H1 (cell line): ENCODE measurements around the gene AIG1. TPM values are rescaled to one million over a fixed set of nuclear protein-coding genes. Genes with fewer than 3 reads are reported as not detected.

Source experiments
- KDM5A ChIP-seq: fragments of 200-600 bp; IDR thresholded peaks from 2 replicates; pipeline ENCODE4 v1.7.1; 2012; ENCODE audit warnings: mild to moderate bottlenecking, low read length, inconsistent platforms, mixed read lengths
- SIN3A ChIP-seq, 2 experiments: IDR thresholded peaks in 1 of 2; conservative IDR thresholded peaks in 1 of 2; 2 replicates each; pipeline ENCODE4 v1.6.1; 2011 to 2012; ENCODE audit warnings: low read length in 2 of 2, improper control_type of control experiment in 1 of 2, low read depth in 1 of 2, mild to moderate bottlenecking in 1 of 2
- polyA plus RNA-seq, 7 experiments: library from polyadenylated mRNA; depleted of rRNA in 3 of 7; stranded (reverse) in 5 of 7; unstranded in 2 of 7; fragments of >200 nt in 5 of 7; fragments of 200-250 nt in 2 of 7; gene quantifications; 1 replicate in 5 of 7; 2 replicates in 1 of 7; 4 replicates in 1 of 7; pipeline versions ENCODE4 v1.2.1 to v1.2.3, GENCODE V29; 2011 to 2013; ENCODE audit warnings: missing spikeins in 2 of 7, mixed read lengths in 2 of 7
- total RNA-seq: library from RNA; stranded (reverse); fragmentation: NEBNext Ultra II Directional; extraction: Animal tissue kit (Norgen Biotek cat#: 25700); gene quantifications from 2 replicates; pipeline ENCODE4 v1.2.1, GENCODE V29; 2021

The AIG1 gene
- total and polyA plus RNA-seq, 2 of the 8 experiments (the other 6 are each of a cell fraction or from before 2014, with no cell fraction given), result 56.6 to 58.4 TPM

- TF ChIP-seq KDM5A, result no peak
- TF ChIP-seq SIN3A (conservative IDR thresholded peaks at IDR 0.05 in 1 of 2, IDR thresholded peaks at IDR 0.05 in 1 of 2; ENCODE audit: low read depth in 1 of 2, low read length in 2 of 2), result no peak
Measured at GRCh38 chr6:143112084-143112768, 51.5 kb downstream of the AIG1 start (continued).
